H9 (cell line): ENCODE results near the gene FAM185A. TPM values are rescaled to one million over a fixed set of nuclear protein-coding genes. Genes with fewer than 3 reads are reported as not detected.

ENCODE experiments used
- DNase-seq: peaks from one replicate; pipeline ENCODE4 v3.0.0-alpha.2; 2017
- H2AFZ ChIP-seq: one replicate; pipeline ENCODE4 v1.6.1; 2013; ENCODE audit warnings: mild to moderate bottlenecking, low read length, control low read depth, moderate library complexity
- H2AK5ac ChIP-seq: 2 replicates; pipeline ENCODE4 v1.6.1; 2013; ENCODE audit warnings: low read length, control low read depth, mixed read lengths; ENCODE audit not compliant: insufficient read length
- H2BK120ac ChIP-seq: one replicate; pipeline ENCODE4 v1.6.1; 2013; ENCODE audit warnings: low read depth, mild to moderate bottlenecking, low read length, control low read depth, inconsistent platforms; ENCODE audit not compliant: poor library complexity, severe bottlenecking
- H2BK12ac ChIP-seq: 2 replicates; pipeline ENCODE4 v1.6.1; 2013; ENCODE audit warnings: low read length, control low read depth, mixed read lengths, low read depth; ENCODE audit not compliant: insufficient read length
- H2BK15ac ChIP-seq: 2 replicates; pipeline ENCODE4 v1.6.1; 2013; ENCODE audit warnings: low read depth, low read length, control low read depth
- H2BK20ac ChIP-seq: one replicate; pipeline ENCODE4 v1.6.1; 2013; ENCODE audit warnings: low read depth, mild to moderate bottlenecking, low read length, control low read depth, inconsistent platforms; ENCODE audit not compliant: poor library complexity, severe bottlenecking
- H2BK5ac ChIP-seq: 2 replicates; pipeline ENCODE4 v1.6.1; 2013; ENCODE audit warnings: low read length, control low read depth, mixed read lengths; ENCODE audit not compliant: insufficient read length
- H3K14ac ChIP-seq: 2 replicates; pipeline ENCODE4 v1.6.1; 2013; ENCODE audit warnings: low read length, control low read depth; ENCODE audit not compliant: insufficient read depth
- H3K18ac ChIP-seq: 2 replicates; pipeline ENCODE4 v1.6.1; 2013; ENCODE audit warnings: low read depth, mild to moderate bottlenecking, mixed read lengths, low read length, control low read depth; ENCODE audit not compliant: insufficient read length
- H3K23ac ChIP-seq: 2 replicates; pipeline ENCODE4 v1.6.1; 2013; ENCODE audit warnings: low read length, control low read depth, mixed read lengths, low read depth; ENCODE audit not compliant: insufficient read length
- H3K23me2 ChIP-seq: 2 replicates; pipeline ENCODE4 v1.6.1; 2013; ENCODE audit warnings: low read depth, mild to moderate bottlenecking, mixed read lengths, low read length, control low read depth; ENCODE audit not compliant: insufficient read length, poor library complexity, severe bottlenecking
- H3K27ac ChIP-seq: 2 replicates; pipeline ENCODE4 v1.5.1; 2013; ENCODE audit warnings: low read length, control low read depth, mixed read lengths, low read depth; ENCODE audit not compliant: insufficient read length
- H3K27me3 ChIP-seq: 2 replicates; pipeline ENCODE4 v1.6.1; 2013; ENCODE audit warnings: low read length, control low read depth, inconsistent platforms; ENCODE audit not compliant: insufficient read depth
- H3K4ac ChIP-seq: 2 replicates; pipeline ENCODE4 v1.6.1; 2013; ENCODE audit warnings: low read depth, mild to moderate bottlenecking, control low read depth, inconsistent platforms, low read length, moderate library complexity
- H3K4me1 ChIP-seq: 2 replicates; pipeline ENCODE4 v1.6.1; 2013; ENCODE audit warnings: low read length, control low read depth, inconsistent platforms; ENCODE audit not compliant: insufficient read depth
- H3K4me2 ChIP-seq: 2 replicates; pipeline ENCODE4 v1.6.1; 2013; ENCODE audit warnings: low read length, control low read depth, mixed read lengths; ENCODE audit not compliant: insufficient read length, insufficient read depth
- H3K56ac ChIP-seq: 2 replicates; pipeline ENCODE4 v1.6.1; 2013; ENCODE audit warnings: low read depth, mild to moderate bottlenecking, mixed read lengths, low read length, control low read depth; ENCODE audit not compliant: insufficient read length
- H3K79me1 ChIP-seq: 2 replicates; pipeline ENCODE4 v1.6.1; 2013; ENCODE audit warnings: low read depth, mild to moderate bottlenecking, moderate library complexity, low read length, control low read depth, inconsistent platforms; ENCODE audit not compliant: insufficient read depth, poor library complexity, severe bottlenecking
- H3K79me2 ChIP-seq: 2 replicates; pipeline ENCODE4 v1.6.1; 2013; ENCODE audit warnings: low read length, control low read depth, inconsistent platforms; ENCODE audit not compliant: insufficient read depth
- H3K9ac ChIP-seq: 2 replicates; pipeline ENCODE4 v1.6.1; 2013; ENCODE audit warnings: low read length, control low read depth, mixed read lengths; ENCODE audit not compliant: insufficient read length; ENCODE audit errors: extremely low read depth
- H3K9me3 ChIP-seq: one replicate; pipeline ENCODE4 v1.6.1; 2013; ENCODE audit warnings: low read depth, low read length, inconsistent platforms; ENCODE audit not compliant: control insufficient read depth
- H3T11ph ChIP-seq: one replicate; pipeline ENCODE4 v1.6.1; 2013; ENCODE audit warnings: mild to moderate bottlenecking, low read length, control low read depth, inconsistent platforms
- H4K20me1 ChIP-seq: one replicate; pipeline ENCODE4 v1.6.1; 2013; ENCODE audit not compliant: control insufficient read depth, insufficient read length, insufficient read depth
- H4K5ac ChIP-seq: 2 replicates; pipeline ENCODE4 v1.6.1; 2013; ENCODE audit warnings: low read depth, mild to moderate bottlenecking, mixed read lengths, low read length, control low read depth; ENCODE audit not compliant: insufficient read length
- H4K8ac ChIP-seq: replicated peaks from 2 replicates; pipeline ENCODE4 v1.6.1; 2013; ENCODE audit warnings: low read length, control low read depth, mixed read lengths, low read depth; ENCODE audit not compliant: insufficient read length
- H4K91ac ChIP-seq: 2 replicates; pipeline ENCODE4 v1.6.1; 2013; ENCODE audit warnings: low read depth, mild to moderate bottlenecking, moderate library complexity, mixed read lengths, low read length, control low read depth; ENCODE audit not compliant: insufficient read length
- H3K27ac Mint-ChIP-seq, 3 experiments: 2 replicates in 2 of 3; 3 replicates in 1 of 3; pipeline ENCODE4 v1.8.0; 2020 to 2021; ENCODE audit warnings: mixed read lengths in 3 of 3, mild to moderate bottlenecking in 1 of 3, moderate library complexity in 1 of 3
- H3K27me3 Mint-ChIP-seq: 2 replicates; pipeline ENCODE4 v1.8.0; 2021; ENCODE audit warnings: low read depth, mild to moderate bottlenecking, moderate library complexity, mixed read lengths
- H3K36me3 Mint-ChIP-seq, 3 experiments: 2 replicates in 2 of 3; 3 replicates in 1 of 3; pipeline ENCODE4 v1.8.0; 2020 to 2021; ENCODE audit warnings: low read depth in 3 of 3, mixed read lengths in 3 of 3; ENCODE audit not compliant: insufficient read depth in 1 of 3
- H3K4me1 Mint-ChIP-seq, 2 experiments: 2 replicates each; pipeline ENCODE4 v1.8.0; 2020; ENCODE audit warnings: mixed read lengths in 2 of 2
- H3K4me3 Mint-ChIP-seq, 2 experiments: 2 replicates in 1 of 2; 3 replicates in 1 of 2; pipeline ENCODE4 v1.8.0; 2020 to 2021; ENCODE audit warnings: mild to moderate bottlenecking in 2 of 2, mixed read lengths in 2 of 2, moderate library complexity in 1 of 2
- H3K9me3 Mint-ChIP-seq, 2 experiments: 2 replicates in 1 of 2; 3 replicates in 1 of 2; pipeline ENCODE4 v1.8.0; 2020; ENCODE audit warnings: mild to moderate bottlenecking in 2 of 2, mixed read lengths in 2 of 2, moderate library complexity in 1 of 2
- CTCF ChIP-seq: fragments of 200-600 bp; sonication (generic); conservative IDR thresholded peaks from 3 replicates; pipeline ENCODE4 v1.8.0; 2021; ENCODE audit warnings: antibody characterized with exemption, mild to moderate bottlenecking
- WGBS: extraction: QIAGEN DNeasy Blood & Tissue Kit; methylation state at CpG from one replicate; pipeline ENCODE4 v1.1.7; 2013; ENCODE audit warnings: missing lambda C conversion rate, low lambda C conversion rate, mixed read lengths; ENCODE audit not compliant: insufficient read length; ENCODE audit errors: extremely low coverage; 5-methylcytosine and 5-hydroxymethylcytosine counted together
- total RNA-seq: library from RNA; stranded (reverse); gene quantifications from 2 replicates; pipeline ENCODE4 v1.2.1, GENCODE V29; 2021

The FAM185A gene
- total RNA-seq, 1 experiment from 2014 or later = 7.0 TPM

- Histone ChIP-seq H3K56ac (no peak overlapping the region), H3K4ac (no peak overlapping the region), H2BK12ac (no peak overlapping the region), H3K4me2 (no peak overlapping the region), H4K91ac (no peak overlapping the region), H3K27ac (no peak overlapping the region), H2BK20ac (no peak overlapping the region), H2BK15ac (no peak overlapping the region), H3K4me1 (no peaks in the 10 kb centered on the region), H3K18ac (no peak overlapping the region), H4K20me1 (no peaks in the 10 kb centered on the region), H4K8ac (no peak overlapping the region), H3K23ac (no peak overlapping the region), H3K23me2 (no peaks in the 10 kb centered on the region), H2BK120ac (no peak overlapping the region), H3K9ac (no peak overlapping the region), H3K14ac (no peak overlapping the region), H2AK5ac (no peak overlapping the region), H3K9me3 (no peaks in the 10 kb centered on the region), H3K27me3 (no peaks in the 10 kb centered on the region), H2BK5ac (no peak overlapping the region), H4K5ac (no peak overlapping the region), H3T11ph (no peak overlapping the region), H2AFZ (no peak overlapping the region), H3K79me2 (no peaks in the 10 kb centered on the region), H3K79me1 (no peaks in the 10 kb centered on the region)
- no peaks in the 10 kb centered on the region for H3K36me3 Mint-ChIP-seq
- TF ChIP-seq CTCF = no peak
- DNase-seq = no peak
- H3K4me1 Mint-ChIP-seq = peaks cover 3% of the 10 kb centered on the region in 2 experiments
- H3K4me3 Mint-ChIP-seq = no peak overlapping the region
- H3K27me3 Mint-ChIP-seq = no peaks in the 10 kb centered on the region
- no peak overlapping the region for H3K27ac Mint-ChIP-seq
- WGBS = no CpG with 5 or more reads among the region's 1 CpG
- no peaks in the 10 kb centered on the region for H3K9me3 Mint-ChIP-seq
These were observed 86.2 kb downstream of the FAM185A start for GRCh38 chr7:102834999-102835398.
